Endothelial cell of umbilical vein (primary cell): ENCODE measurements around the gene ABR. TPM values are rescaled to one million over a fixed set of nuclear protein-coding genes. Genes with fewer than 3 reads are reported as not detected.

Experiments
- BruUV-seq: library from RNA; stranded (reverse); fragments of 400-500 nt; replicated peaks from 2 replicates; lab custom pipeline; 2021; lab: Mats Ljungman, UMichigan
- CTCF ChIA-PET: fragments of 300-600, 350-600 bp; sonication (Branson Sonifier 250); formaldehyde crosslinking; loops from one replicate; lab custom pipeline; 2021; ENCODE audit warnings: antibody characterized with exemption, inconsistent platforms; lab: Charles Lee
- POLR2A ChIA-PET: fragments of 300-600, 350-600 bp; sonication (Branson Sonifier 250); formaldehyde crosslinking; loops from one replicate; lab custom pipeline; 2021; ENCODE audit warnings: antibody characterized with exemption, inconsistent platforms; lab: Charles Lee
- DNase-seq: peaks from one replicate; pipeline ENCODE4 v3.0.0-alpha.2; 2011; ENCODE audit warnings: low read depth, low spot score
- FAIRE-seq: peaks from 2 replicates; lab custom pipeline; 2011; peaks lifted over from hg19 to GRCh38; lab: Jason Lieb, UNC
- H2AFZ ChIP-seq: 2 replicates; pipeline ENCODE4 v1.6.0; 2012; ENCODE audit warnings: low read depth, low read length, control low read depth, inconsistent platforms
- H3K27ac ChIP-seq: 2 replicates; pipeline ENCODE4 v1.5.1; 2011; ENCODE audit warnings: low read depth, mild to moderate bottlenecking, control low read depth, low read length, moderate library complexity; ENCODE audit not compliant: insufficient read depth
- H3K27me3 ChIP-seq, 2 experiments: 2 replicates each; pipeline versions ENCODE4 v1.6.0 to v1.6.1; 2011; ENCODE audit warnings: low read length in 2 of 2, mixed read lengths in 1 of 2; ENCODE audit not compliant: control insufficient read depth in 2 of 2, insufficient read depth in 2 of 2
- H3K36me3 ChIP-seq, 2 experiments: 2 replicates in 1 of 2; 3 replicates in 1 of 2; pipeline ENCODE4 v1.5.1; 2011; ENCODE audit warnings: low read length in 2 of 2, mild to moderate bottlenecking in 1 of 2, moderate library complexity in 1 of 2; ENCODE audit not compliant: control insufficient read depth in 2 of 2, insufficient read depth in 2 of 2; ENCODE audit errors: extremely low read depth in 1 of 2
- H3K4me1 ChIP-seq: 3 replicates; pipeline ENCODE4 v1.5.1; 2011; ENCODE audit warnings: mild to moderate bottlenecking, low read length; ENCODE audit not compliant: control insufficient read depth, insufficient read depth; ENCODE audit errors: extremely low read depth
- H3K4me2 ChIP-seq: 2 replicates; pipeline ENCODE4 v1.6.1; 2011; ENCODE audit warnings: low read length, control low read depth, mixed read lengths; ENCODE audit not compliant: insufficient read depth
- H3K4me3 ChIP-seq, 3 experiments: fragments of 200-600 bp in 1 of 3; sonication (generic), shearing (Covaris generic) in 1 of 3; replicated peaks in 1 of 3; 2 replicates each; pipeline ENCODE4 v1.5.1; 2011 to 2016; ENCODE audit warnings: control low read depth in 3 of 3, low read length in 3 of 3, mild to moderate bottlenecking in 2 of 3, inconsistent platforms in 1 of 3, low read depth in 1 of 3, moderate library complexity in 1 of 3; ENCODE audit not compliant: insufficient read depth in 1 of 3
- H3K79me2 ChIP-seq: 2 replicates; pipeline ENCODE4 v1.6.0; 2012; ENCODE audit warnings: low read length, inconsistent platforms; ENCODE audit not compliant: control insufficient read depth, insufficient read depth
- H3K9ac ChIP-seq: replicated peaks from 2 replicates; pipeline ENCODE3; 2011; ENCODE audit warnings: low read length, control low read depth; ENCODE audit not compliant: insufficient read depth; ENCODE audit errors: extremely low read depth
- H3K9me1 ChIP-seq: replicated peaks from 3 replicates; pipeline ENCODE4 v1.6.0; 2011; ENCODE audit warnings: mild to moderate bottlenecking, low read length; ENCODE audit not compliant: control insufficient read depth, insufficient read depth; ENCODE audit errors: extremely low read depth
- H3K9me3 ChIP-seq: replicated peaks from 2 replicates; pipeline ENCODE4 v1.5.1; 2012; ENCODE audit warnings: low read length, inconsistent platforms; ENCODE audit not compliant: control insufficient read depth, insufficient read depth
- H4K20me1 ChIP-seq: replicated peaks from 2 replicates; pipeline ENCODE3; 2011; ENCODE audit warnings: mild to moderate bottlenecking, low read length; ENCODE audit not compliant: control insufficient read depth, insufficient read depth; ENCODE audit errors: extremely low read depth
- EZH2 ChIP-seq: IDR thresholded peaks from 2 replicates; pipeline ENCODE4 v1.6.1; 2012; ENCODE audit warnings: borderline replicate concordance, low read depth, mild to moderate bottlenecking, moderate library complexity, low read length, inconsistent platforms; ENCODE audit not compliant: severe bottlenecking
- FOS ChIP-seq: IDR thresholded peaks from 2 replicates; pipeline ENCODE4 v1.6.1; 2011; ENCODE audit warnings: mild to moderate bottlenecking, low read length, moderate library complexity, borderline replicate concordance; ENCODE audit not compliant: insufficient read depth
- GATA2 ChIP-seq: IDR thresholded peaks from 2 replicates; pipeline ENCODE4 v1.7.0; 2011; ENCODE audit warnings: low read depth, mild to moderate bottlenecking, moderate library complexity, mixed read lengths, low read length; ENCODE audit not compliant: insufficient read length, insufficient read depth
- JUN ChIP-seq: IDR thresholded peaks from 2 replicates; pipeline ENCODE4 v1.6.1; 2011; ENCODE audit warnings: borderline replicate concordance, low read depth; ENCODE audit not compliant: insufficient read length, insufficient read depth
- MYC ChIP-seq: IDR thresholded peaks from one replicate; pipeline ENCODE4 v1.6.1; 2011; ENCODE audit warnings: mild to moderate bottlenecking, low read depth, low read length
- POLR2A ChIP-seq: IDR thresholded peaks from 2 replicates; pipeline ENCODE4 v1.6.1; 2012; ENCODE audit warnings: low read depth, mild to moderate bottlenecking, control low read depth, low read length
- POLR2AphosphoS5 ChIP-seq: IDR thresholded peaks from 2 replicates; pipeline ENCODE4 v1.6.1; 2012; ENCODE audit warnings: low read depth, mild to moderate bottlenecking, control low read depth, low read length, moderate library complexity; ENCODE audit not compliant: insufficient read depth
- dilution Hi-C: fragments of 300-500 bp; cut with MboI; formaldehyde crosslinking; loops from one replicate; pipeline ENCODE4 v1.15.0; 2019; ENCODE audit warnings: low sequenced_read_pairs; ENCODE audit not compliant: extremely low pct_ligation_motif_present
- intact Hi-C: fragments of 100-400 bp; cut with micrococcal nuclease; formaldehyde crosslinking; loops from one replicate; pipeline ENCODE4 v1.10.0; 2022
- polyA plus RNA-seq, 4 experiments: library from polyadenylated mRNA; depleted of rRNA in 3 of 4; stranded (reverse) in 3 of 4; unstranded in 1 of 4; fragments of >200 nt; gene quantifications; 2 replicates each; pipeline versions ENCODE4 v1.2.1 to v1.2.3, GENCODE V29; 2011 to 2012; ENCODE audit warnings: missing spikeins in 1 of 4
- total RNA-seq: library from RNA; stranded (reverse); gene quantifications from 2 replicates; pipeline ENCODE4 v1.2.3, GENCODE V29; 2021
- TF ChIP-seq, protein P1 (sequence below): IDR thresholded peaks from 2 replicates; pipeline ENCODE4 v1.6.1; 2011; ENCODE audit not compliant: insufficient read depth, insufficient read length
- TF ChIP-seq, protein P2 (sequence below), 2 donors: IDR thresholded peaks; 1 replicate in 1 of 2; 2 replicates in 1 of 2; pipeline ENCODE4 v1.5.1; 2011; ENCODE audit warnings: low read length in 2 of 2, mild to moderate bottlenecking in 2 of 2, moderate library complexity in 2 of 2, control low read depth in 1 of 2, inconsistent platforms in 1 of 2, low read depth in 1 of 2; ENCODE audit not compliant: insufficient read depth in 1 of 2; ENCODE audit errors: extremely low read depth in 1 of 2

ABR gene
- total and polyA plus RNA-seq, 2 donors (not counting 3 experiments of a cell fraction or from before 2014, with no cell fraction given) = 83.5 to 96.8 TPM

DNA sequence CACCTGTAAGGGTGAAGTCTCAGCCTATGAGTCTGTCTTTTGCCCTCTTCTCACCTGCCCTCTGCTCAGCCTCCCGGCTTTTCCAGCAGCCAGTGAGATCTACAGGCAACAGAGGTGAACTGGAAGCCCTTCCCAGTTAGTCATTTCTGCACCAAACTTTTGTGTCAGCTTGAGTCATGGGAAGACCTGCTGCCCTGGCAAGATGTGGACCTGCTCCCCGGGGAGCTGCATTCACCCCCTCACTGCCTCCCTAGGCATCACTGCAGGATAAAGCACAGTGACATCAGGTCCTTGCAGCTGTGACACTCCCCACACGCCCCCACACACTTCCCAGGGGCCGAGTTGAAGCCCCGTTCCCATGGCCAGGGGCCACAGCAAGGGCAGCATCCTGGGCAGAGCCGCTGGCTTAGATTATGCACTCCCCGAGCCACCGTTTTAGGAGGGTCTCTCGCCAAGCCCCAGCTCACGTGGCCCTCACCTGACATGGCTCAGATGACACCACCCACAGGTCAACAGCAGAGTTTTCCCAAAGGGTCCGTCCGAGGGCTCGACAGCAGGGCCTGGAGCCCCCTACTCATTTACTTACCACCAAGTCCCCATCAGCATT lies 6.5 kb upstream of the ABR start:
- no peaks in the 10 kb centered on the region for H3K9me3 ChIP-seq
- dilution Hi-C loops = no loop called here
- H3K79me2 ChIP-seq = no peaks in the 10 kb centered on the region
- BruUV-seq = no TSS peak
- FAIRE-seq (no peak), DNase-seq (no peak)
- intact Hi-C loops = no loop called here
- no peak overlapping the region for H3K27ac ChIP-seq
- H3K9me1 ChIP-seq = no peaks in the 10 kb centered on the region
- H3K4me2 ChIP-seq = no peak overlapping the region
- ChIA-PET POLR2A (no interaction called here), CTCF (interaction anchor here (0.9 to 12.9 kb wide), 11 partner anchors 9 to 128 kb away, joined by 3 to 260 read pairs (median 26); no protein-coding TSS in a partner anchor)
- H3K27me3 ChIP-seq = peaks cover 6 to 9% of the 10 kb centered on the region in 2 experiments
- H2AFZ ChIP-seq = no peak overlapping the region
- peaks cover 3% of the 10 kb centered on the region for H3K4me1 ChIP-seq
- H3K4me3 ChIP-seq = no peak overlapping the region
- H3K36me3 ChIP-seq = no peaks in the 10 kb centered on the region
- no peak overlapping the region for H3K9ac ChIP-seq
- TF ChIP-seq, protein P1, sequence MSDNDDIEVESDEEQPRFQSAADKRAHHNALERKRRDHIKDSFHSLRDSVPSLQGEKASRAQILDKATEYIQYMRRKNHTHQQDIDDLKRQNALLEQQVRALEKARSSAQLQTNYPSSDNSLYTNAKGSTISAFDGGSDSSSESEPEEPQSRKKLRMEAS = no peak
- TF ChIP-seq FOS (no peak), MYC (no peak), POLR2A (no peak), EZH2 (no peak), GATA2 (no peak), POLR2AphosphoS5 (no peak), JUN (no peak)
- TF ChIP-seq, protein P2, sequence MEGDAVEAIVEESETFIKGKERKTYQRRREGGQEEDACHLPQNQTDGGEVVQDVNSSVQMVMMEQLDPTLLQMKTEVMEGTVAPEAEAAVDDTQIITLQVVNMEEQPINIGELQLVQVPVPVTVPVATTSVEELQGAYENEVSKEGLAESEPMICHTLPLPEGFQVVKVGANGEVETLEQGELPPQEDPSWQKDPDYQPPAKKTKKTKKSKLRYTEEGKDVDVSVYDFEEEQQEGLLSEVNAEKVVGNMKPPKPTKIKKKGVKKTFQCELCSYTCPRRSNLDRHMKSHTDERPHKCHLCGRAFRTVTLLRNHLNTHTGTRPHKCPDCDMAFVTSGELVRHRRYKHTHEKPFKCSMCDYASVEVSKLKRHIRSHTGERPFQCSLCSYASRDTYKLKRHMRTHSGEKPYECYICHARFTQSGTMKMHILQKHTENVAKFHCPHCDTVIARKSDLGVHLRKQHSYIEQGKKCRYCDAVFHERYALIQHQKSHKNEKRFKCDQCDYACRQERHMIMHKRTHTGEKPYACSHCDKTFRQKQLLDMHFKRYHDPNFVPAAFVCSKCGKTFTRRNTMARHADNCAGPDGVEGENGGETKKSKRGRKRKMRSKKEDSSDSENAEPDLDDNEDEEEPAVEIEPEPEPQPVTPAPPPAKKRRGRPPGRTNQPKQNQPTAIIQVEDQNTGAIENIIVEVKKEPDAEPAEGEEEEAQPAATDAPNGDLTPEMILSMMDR (IDR thresholded peaks at IDR 0.05; ENCODE audit: extremely low read depth in 1 of 2, insufficient read depth in 1 of 2, low read depth in 1 of 2, low read length in 2 of 2) = no peak
- no peaks in the 10 kb centered on the region for H4K20me1 ChIP-seq
